ENCODE data around the gene COX5B.

The COX5B gene

DNA sequence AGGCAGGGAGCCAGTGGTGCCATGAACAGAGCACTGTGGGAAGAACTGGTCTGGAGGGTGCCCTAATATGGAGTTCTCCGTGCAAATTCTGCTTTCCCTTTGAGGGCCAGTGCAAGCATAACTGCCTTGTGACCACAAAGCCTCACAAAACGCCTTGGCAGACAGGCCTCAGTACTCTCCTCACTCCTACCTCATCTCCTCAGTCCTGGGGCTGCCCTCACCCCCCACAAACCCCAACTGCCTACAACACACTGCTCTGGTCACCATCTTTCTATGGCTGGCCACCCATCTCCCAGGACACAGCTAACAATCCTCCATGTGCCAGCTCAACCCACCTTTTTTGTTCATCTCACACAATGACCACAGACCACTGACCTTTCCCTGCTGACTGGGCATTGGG lies 8.9 kb downstream of the COX5B start:
- no peak for TF ChIP-seq ZFX (IDR thresholded peaks at IDR 0.05; ENCODE audit: borderline replicate concordance)
- TF ChIP-seq, protein P1, sequence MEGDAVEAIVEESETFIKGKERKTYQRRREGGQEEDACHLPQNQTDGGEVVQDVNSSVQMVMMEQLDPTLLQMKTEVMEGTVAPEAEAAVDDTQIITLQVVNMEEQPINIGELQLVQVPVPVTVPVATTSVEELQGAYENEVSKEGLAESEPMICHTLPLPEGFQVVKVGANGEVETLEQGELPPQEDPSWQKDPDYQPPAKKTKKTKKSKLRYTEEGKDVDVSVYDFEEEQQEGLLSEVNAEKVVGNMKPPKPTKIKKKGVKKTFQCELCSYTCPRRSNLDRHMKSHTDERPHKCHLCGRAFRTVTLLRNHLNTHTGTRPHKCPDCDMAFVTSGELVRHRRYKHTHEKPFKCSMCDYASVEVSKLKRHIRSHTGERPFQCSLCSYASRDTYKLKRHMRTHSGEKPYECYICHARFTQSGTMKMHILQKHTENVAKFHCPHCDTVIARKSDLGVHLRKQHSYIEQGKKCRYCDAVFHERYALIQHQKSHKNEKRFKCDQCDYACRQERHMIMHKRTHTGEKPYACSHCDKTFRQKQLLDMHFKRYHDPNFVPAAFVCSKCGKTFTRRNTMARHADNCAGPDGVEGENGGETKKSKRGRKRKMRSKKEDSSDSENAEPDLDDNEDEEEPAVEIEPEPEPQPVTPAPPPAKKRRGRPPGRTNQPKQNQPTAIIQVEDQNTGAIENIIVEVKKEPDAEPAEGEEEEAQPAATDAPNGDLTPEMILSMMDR (IDR thresholded peaks at IDR 0.05): no peak
- no peak overlapping the region for H3K27ac ChIP-seq

DNA sequence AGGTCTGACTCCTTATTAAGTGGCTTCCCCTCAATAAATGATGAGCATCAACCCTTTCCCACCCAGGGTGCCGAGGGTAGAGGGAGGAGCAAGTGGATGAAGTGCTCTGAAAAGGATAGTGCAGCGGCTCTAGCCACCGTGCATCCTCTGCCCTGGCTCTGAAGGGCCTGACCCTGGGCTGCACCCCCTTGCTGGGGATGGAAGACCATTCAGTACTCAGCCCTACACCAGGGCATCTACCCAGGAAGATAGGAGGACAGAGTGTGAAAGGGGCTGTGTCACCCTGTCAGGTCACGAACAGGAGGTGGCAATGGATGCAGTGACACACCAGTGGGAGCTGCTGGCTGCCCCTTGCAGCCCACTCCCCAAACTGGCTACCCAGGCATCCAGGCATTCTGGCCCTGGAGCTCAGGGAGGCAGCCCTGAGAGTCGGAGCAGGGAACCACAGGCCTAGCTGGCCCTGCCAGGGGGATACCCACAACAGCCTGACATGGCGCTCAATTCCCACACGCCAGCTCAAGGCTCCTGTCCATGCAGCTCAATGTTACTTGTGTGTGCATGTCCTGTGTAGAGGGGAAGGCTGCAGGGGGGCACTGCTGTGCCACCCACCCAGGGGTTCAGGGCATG lies 10.4 kb downstream of the COX5B start:
- TF ChIP-seq ZFX (IDR thresholded peaks at IDR 0.05; ENCODE audit: borderline replicate concordance): no peak
- TF ChIP-seq, protein P1 (IDR thresholded peaks at IDR 0.05): no peak
- no peak overlapping the region for H3K27ac ChIP-seq

DNA sequence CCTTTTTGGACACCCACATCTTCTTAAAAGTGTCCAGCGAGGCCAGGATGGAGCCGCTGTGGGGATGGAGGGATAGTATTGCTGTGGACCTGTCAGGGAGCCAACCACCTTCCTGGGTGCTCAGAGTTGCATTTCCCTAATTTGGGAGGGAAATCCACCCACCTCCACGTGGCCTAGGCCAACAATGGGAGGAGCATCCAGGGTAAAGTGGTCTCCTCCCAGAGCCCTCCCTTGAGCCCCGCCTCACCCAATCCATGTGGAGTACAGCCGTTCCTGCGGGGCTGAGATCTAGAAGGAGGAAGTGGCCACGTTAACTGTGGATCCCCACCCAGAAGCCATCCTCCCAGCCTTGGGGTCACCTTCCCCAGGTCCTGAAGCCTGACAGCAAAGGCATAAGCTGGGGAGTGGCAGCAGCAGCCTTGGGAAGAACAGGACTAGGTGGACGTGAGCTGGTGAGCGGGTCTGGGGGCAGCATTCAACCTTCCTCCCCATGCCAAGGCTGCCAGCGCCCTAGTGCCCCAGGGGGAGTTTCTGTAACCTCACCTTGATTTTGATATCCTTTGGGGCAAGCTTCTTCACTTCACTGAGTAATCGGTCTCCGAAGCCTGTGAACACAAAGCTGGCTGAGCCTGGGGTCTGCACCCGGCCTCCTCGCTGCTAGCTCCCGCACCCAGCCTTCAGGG lies 11.2 kb downstream of the COX5B start:
- TF ChIP-seq, protein P1 (IDR thresholded peaks at IDR 0.05): no peak
- TF ChIP-seq ZFX (IDR thresholded peaks at IDR 0.05; ENCODE audit: borderline replicate concordance): no peak
- no peak overlapping the region for H3K27ac ChIP-seq

DNA sequence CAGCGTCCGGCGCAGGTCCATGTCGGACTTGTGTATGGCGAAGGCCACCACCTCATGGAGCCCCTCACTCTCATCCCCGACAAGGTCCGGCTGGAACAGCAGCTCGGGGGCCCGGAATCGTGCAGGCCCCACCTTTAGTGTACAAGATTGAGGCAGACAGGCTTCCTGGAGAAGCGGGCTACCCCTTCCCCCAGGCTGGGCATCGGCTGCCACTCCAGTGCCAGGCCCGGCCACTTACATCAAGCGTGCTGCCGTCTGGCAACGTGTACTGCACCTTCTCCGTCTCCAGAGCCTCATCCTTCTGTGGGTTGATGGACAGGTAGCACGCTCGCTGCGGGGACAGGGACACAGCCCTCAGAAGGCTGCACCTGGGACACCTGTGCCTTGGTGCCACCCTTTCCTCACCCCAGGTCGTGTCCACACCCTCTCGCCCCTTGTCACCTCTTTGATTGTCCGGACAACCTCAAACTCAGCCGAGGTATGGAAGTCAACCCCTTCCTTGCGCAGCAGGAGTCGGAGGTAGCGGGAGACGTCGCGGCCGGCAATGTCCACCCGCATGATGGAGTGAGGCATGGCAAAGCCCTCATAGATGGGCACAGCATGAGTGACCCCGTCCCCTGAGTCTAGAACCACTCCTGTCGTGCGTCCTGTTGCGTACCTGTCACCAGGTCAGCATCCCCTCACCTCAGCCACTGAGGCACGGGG lies 12.3 kb downstream of the COX5B start:
- TF ChIP-seq ZFX (IDR thresholded peaks at IDR 0.05; ENCODE audit: borderline replicate concordance): no peak
- TF ChIP-seq, protein P1 (IDR thresholded peaks at IDR 0.05): no peak

DNA sequence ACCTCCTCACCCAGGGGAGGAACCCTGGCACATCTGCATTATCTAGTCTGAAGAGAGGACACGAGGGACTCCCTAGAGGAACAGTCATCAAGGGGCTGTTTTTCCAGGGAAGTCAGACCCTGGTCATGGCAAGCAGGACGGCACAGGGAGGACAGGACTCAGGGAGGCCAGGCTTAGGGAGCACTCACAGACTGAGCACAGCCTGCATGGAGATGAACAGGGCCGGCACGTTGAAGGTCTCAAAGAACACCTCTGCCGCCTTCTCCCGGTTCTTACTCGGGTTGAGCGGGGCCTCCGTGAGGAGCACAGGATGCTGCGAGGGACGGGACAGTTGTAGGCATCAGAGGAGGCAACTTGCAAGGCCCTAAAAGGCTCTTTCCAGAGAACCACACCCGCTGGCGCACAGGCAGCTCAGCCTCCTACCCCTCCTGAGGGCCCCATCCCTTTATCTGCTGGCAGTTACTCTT lies 12.9 kb downstream of the COX5B start:
- no peak for TF ChIP-seq ZFX (IDR thresholded peaks at IDR 0.05; ENCODE audit: borderline replicate concordance)
- TF ChIP-seq, protein P1 (IDR thresholded peaks at IDR 0.05): no peak
- H3K27ac ChIP-seq: no peak overlapping the region

More for the DNA sequence above, 12.3 kb downstream of the COX5B start:
- no peak overlapping the region for H3K27ac ChIP-seq

DNA sequence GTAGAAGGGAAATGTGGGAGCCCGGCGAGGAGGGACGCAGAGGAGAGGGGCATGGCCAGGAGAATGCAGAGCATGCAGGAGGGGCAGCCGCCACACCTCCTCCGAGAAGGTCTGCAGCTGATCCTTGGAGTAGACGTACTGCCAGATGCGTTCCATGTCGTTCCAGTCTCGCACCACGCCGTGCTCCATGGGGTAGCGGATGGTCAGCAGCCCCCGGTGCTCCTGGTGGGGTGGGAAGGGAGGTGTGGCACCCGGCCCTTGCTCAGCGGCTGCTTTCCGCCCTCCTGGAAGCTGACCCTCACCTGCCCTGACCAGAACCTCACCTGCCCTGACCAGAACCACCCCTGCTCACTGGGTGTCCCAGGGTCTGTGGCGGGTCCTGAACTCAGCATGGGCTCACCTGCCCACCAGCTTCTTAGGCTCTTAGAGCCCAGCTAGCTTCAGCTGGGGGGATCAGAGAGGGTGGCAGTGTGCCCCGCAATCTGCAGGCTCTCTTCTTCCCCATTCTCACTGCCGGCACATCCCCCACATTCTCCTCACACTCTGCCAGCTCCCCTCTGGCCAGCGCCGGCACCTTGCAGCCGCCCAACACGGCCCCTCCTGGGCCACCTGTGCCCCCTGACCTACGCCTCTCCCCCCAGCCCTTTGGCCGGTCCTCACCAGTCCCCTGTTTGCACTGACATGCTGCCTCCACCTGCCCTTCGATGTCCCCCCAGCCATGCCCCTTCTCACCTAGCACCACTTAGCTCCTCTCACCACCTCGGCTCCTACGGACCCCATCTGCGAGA lies 13.6 kb downstream of the COX5B start:
- TF ChIP-seq, protein P1 (IDR thresholded peaks at IDR 0.05): no peak
- TF ChIP-seq ZFX (IDR thresholded peaks at IDR 0.05; ENCODE audit: borderline replicate concordance): no peak
- no peak overlapping the region for H3K27ac ChIP-seq

Data from 22Rv1 (cell line).